Uterus (tissue), 2 donors: Measurements from ENCODE around the gene SLC41A1.

Experiments used
- CTCF ChIP-seq, 4 experiments: fragments of 200-600 bp in 2 of 4; fragments of 450-650 bp in 2 of 4; sonication (generic) in 2 of 4; IDR thresholded peaks; one replicate each; pipeline ENCODE4 v1.5.1; 2016 to 2019; ENCODE audit warnings: antibody characterized with exemption in 4 of 4, mild to moderate bottlenecking in 2 of 4, moderate library complexity in 1 of 4
- POLR2A ChIP-seq, 2 donors: fragments of 450-650 bp; IDR thresholded peaks; one replicate each; pipeline ENCODE4 v1.6.1; 2016; ENCODE audit warnings: antibody characterized with exemption in 2 of 2, mild to moderate bottlenecking in 1 of 2, moderate library complexity in 1 of 2

- TF ChIP-seq CTCF (IDR thresholded peaks at IDR 0.05) (no peak), POLR2A (IDR thresholded peaks at IDR 0.05) (no peak)
These were observed 709 bp upstream of the SLC41A1 start for GRCh38 chr1:205813755-205814058.
